ENCODE results near the gene DEFB121.
"Not testable (repeated sequence)": the region's sequence is repeated elsewhere in the genome, so short reads cannot be mapped to it uniquely, and the experiment has no call there.

The DEFB121 gene, protein sequence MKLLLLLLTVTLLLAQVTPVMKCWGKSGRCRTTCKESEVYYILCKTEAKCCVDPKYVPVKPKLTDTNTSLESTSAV

DNA sequence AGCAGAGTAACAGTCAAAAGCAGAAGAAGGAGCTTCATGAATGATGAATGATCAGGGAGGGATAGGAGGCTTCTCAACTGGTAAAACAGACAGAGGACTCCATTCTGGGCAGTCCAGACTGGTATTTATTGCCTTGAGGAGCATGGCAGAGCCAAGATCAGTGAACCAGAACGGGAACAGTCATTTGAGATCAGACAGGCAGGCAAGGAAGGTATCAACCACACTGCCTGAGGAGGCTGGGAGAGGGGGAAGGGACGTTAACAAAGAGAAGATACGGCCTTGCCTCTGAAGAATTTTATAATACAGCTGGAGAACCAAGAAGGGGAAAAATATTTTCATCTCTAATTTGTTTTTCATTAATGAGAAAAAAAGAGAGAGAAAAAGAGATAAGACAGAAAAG lies at the start of gene DEFB121:
Gene DEFB121, minus strand, starts transcription at position 101 of the 400 bp plus-strand sequence. Its CDS starts 63 bp downstream, at position 38.
- H3K4me3 ChIP-seq (ENCODE audit: low read depth, low read length), result no peak within 1 kb of the TSS

DNA sequence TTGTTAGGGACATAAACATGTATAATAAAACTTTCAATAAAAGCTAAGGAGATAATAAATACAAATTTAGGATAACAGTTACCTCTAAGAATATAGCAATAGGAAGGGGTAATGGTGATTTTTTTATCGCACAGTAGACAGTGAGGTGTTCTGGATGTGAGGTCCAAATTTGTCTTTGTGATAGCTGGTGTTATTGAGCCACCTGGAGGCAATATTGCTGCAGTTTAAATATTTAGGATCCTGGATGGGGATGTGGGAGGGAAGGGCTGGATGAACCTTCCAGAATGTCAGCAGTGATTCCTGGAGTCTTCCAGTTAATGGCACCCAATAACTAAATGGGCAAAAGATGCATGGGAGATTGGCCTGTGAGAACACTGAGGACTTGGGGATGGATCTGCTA lies 48.3 kb upstream of the DEFB121 start:
- H3K4me3 ChIP-seq (ENCODE audit: low read depth, low read length), result no peak overlapping the region

DNA sequence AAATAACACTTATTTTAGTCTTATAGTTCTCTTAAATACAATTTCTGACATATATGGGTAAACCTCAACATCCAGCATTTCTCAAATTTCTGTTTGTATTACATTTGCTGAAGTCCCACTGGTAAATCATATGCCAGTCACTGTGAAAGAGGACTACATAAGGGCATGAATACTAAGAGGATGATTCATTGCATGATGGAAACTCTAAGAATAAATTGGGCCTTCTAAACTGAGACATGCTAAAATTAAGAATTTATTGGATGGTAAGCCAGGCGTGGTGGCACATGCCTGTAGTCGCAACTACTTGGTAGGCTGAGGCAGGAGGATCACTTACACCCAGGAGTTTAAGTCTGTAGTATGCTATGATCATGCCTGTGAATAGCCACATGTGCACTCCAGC lies 46.6 kb upstream of the DEFB121 start:
- no peak overlapping the region for H3K4me3 ChIP-seq (ENCODE audit: low read depth, low read length)

DNA sequence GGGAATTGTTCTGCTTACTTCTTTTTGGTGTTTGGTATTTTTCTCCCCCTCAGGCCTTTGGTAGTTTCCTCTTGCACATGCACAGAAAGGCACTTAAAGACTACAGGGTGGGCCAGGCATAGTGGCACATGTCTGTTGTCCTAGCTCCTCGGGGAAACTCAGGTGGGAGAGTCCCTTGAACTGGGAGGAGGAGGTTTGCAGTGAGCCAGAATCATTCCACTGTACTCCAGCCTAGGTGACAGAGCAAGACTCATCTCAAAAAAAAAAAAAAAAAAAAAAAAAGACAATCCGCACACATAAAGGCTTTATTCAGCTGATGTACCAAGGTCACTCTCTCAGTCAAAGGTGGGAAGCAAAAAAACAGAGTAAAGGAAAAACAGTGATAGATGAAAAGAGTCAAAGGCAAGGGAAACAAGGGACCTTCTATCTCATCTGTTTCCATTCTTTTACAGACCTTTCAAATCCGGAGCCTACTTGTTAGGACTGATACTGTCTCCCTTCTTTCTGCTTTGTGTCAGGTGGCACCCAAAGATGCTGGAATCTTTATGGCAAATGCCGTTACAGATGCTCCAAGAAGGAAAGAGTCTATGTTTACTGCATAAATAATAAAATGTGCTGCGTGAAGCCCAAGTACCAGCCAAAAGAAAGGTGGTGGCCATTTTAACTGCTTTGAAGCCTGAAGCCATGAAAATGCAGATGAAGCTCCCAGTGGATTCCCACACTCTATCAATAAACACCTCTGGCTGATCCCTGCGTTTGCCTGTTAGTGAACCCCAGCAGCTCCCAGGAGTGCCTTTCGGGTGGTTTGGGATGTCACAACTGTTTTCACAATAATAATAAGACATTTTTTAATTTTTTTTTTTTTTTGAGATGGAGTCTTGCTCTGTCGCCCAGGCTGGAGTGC lies 43.7 kb upstream of the DEFB121 start:
- H3K4me3 ChIP-seq (ENCODE audit: low read depth, low read length), result no peak overlapping the region

DNA sequence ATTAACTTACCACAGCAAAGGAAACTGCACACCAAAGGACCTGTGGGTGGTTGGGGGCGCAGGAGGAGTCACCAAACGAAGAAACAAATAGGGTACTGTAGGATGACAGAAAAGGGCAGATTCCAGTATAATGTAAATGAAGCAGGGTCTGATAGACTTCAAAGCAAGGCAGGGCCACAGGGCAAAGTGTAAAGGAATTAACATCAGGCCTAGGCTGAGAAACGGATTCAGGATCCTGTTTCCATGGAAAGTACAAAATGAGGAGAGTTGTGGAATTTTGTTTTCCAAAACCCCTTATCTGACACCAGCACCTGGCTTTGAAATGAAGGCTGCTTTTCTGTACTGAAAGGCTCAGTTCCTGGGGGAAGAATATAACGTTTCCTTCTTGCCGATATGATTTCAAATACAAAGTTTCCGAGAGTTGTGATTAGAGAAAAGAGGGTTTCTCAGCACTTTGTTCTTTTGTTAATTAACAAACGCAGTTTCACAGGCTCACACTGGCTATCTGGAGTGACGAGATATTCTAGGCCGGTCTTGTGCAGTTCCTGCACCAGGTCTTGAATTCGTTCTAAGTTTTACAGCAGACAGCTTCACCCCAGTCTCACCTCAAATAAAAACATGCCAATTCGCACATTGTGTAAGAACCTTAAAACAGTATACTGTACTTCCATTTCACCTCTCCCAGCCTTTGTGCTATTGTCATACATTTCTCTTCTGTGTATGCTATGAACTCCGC lies 40.2 kb upstream of the DEFB121 start:
- no peak overlapping the region for H3K4me3 ChIP-seq (ENCODE audit: low read depth, low read length)

DNA sequence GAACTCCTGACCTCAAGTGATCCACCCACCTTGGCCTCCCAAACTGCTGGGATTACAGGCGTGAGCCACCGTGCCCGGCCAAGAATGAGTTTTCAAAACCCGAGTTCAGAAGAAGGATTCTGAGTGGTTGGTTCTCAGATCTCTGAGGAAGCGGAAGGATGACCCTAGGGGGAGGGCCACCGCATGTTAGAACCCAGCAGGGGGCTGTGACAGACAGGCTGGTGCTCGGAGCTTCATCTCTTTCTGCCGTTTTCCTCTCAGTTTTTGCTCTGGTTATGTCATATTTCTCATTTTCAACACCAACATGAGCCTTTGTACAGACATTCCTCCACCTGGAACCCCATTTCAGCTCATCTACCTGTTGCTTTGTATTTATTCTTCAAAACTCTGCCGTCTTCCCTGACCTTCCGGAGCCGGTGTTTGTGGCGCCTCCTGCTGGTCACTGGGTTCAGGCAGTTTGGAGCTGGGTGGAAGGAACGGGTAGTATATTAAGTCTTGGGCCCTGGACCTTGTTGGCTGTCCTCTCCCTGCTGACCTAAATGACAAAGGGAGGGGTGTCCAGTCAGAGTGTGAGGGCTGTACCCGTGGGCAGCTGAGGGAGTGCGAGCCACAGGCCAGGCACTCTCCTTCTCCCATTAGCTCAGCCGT lies 34.1 kb upstream of the DEFB121 start, which contains the start of gene DEFB123:
Gene DEFB123, plus strand, starts transcription at position 621 of the 648 bp plus-strand sequence. CDS start 67 bp downstream, outside the sequence.
- no peak within 1 kb of the TSS for H3K4me3 ChIP-seq (ENCODE audit: low read depth, low read length)

DNA sequence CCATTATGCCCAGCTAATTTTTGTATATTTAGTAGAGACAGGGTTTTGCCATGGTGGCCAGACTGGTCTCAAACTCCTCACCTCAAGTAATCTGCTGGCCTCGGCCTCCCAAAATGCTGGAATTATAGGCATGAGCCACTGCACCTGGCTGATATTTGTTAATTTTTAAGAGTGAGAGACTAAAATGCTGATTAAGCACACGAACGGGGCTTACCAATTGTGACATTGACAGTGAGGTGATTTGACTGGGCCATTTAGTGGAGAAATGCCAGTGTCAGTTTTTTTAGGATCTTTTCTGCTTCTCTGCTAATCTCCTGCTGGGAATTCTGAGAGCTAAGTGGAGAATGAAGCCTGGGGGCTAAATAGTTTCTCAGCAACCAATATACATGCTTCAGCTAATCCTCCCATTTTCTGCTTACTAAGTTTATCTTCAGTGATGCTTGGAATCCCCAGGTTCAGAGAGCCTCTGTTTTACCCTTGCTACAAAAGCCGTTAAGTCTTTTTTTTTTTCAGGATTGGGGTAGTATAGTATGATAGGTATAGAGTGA lies 24.6 kb upstream of the DEFB121 start:
- no peak overlapping the region for H3K4me3 ChIP-seq (ENCODE audit: low read depth, low read length)

DNA sequence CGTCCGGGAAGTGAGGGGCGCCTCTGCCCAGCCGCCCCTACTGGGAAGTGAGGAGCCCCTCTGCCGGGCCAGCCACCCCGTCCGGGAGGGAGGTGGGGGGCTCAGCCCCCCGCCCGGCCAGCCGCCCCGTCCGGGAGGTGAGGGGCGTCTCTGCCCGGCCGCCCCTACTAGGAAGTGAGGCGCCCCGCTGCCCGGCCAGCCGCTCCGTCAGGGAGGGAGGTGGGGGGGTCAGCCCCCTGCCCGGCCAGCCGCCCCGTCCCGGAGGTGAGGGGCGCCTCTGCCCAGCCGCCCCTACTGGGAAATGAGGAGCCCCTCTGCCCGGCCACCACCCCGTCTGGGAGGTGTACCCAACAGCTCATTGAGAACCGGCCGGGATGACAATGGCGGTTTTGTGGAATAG lies 21.6 kb upstream of the DEFB121 start:
- H3K4me3 ChIP-seq (ENCODE audit: low read depth, low read length), result not testable (repeated sequence)

DNA sequence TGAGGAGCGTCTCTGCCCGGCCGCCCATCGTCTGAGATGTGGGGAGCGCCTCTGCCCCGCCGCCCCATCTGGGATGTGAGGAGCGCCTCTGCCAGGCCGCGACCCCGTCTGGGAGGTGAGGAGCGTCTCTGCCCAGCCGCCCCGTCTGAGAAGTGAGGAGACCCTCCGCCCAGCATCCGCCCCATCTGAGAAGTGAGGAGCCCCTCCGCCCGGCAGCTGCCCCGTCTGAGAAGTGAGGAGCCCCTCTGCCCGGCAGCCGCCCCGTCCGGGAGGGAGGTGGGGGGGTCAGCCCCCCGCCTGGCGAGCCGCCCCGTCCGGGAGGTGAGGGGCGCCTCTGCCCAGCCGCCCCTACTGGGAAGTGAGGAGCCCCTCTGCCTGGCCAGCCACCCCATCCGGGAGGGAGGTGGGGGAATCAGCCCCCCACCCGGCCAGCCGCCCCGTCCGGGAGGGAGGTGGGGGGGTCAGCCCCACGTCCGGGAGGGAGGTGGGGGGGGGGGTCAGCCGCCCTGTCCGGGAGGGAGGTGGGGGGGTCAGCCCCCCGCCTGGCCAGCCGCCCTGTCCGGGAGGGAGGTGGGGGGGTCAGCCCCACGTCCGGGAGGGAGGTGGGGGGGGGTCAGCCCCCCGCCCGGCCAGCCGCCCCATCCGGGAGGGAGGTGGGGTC lies 21.0 kb upstream of the DEFB121 start:
- H3K4me3 ChIP-seq (ENCODE audit: low read depth, low read length), result not testable (repeated sequence)

DNA sequence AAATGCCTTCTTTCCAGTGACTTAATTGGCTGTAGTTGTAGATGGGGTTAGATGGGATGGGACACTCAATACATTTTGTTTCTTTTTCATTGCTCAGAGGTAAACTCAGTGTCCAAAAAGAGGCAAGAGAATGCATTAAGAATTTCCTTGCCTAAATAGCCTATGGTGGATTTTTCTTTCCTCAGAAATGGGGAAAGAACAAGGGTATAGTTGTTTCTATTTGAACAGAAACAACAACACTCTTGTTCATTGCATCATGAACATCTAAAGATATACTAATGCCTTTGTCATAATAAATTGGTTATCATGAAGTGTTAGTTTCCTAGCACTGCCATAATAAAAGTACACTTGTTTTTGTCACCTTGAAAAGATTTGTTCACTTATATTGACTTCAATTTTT lies 19.8 kb upstream of the DEFB121 start:
- no peak overlapping the region for H3K4me3 ChIP-seq (ENCODE audit: low read depth, low read length)

DNA sequence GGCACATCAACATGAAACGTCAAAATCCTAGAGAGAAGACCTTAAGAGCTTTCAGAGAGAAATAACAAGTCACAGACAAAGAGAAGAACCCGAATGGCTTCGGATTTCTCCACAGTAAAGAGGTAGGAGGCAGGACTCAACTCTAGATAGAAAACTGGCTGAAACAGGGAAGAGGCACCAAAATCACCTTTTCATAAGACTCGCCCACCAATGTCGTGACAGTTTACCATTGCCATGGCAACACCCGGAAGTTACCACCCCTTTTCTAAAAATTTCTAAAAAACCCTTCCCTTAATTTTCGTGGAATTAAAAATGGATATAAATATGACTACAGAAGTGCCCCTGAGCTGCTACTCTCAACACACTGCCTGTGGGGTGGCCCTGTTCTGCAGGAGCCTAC lies 12.3 kb upstream of the DEFB121 start:
- no peak overlapping the region for H3K4me3 ChIP-seq (ENCODE audit: low read depth, low read length)

DNA sequence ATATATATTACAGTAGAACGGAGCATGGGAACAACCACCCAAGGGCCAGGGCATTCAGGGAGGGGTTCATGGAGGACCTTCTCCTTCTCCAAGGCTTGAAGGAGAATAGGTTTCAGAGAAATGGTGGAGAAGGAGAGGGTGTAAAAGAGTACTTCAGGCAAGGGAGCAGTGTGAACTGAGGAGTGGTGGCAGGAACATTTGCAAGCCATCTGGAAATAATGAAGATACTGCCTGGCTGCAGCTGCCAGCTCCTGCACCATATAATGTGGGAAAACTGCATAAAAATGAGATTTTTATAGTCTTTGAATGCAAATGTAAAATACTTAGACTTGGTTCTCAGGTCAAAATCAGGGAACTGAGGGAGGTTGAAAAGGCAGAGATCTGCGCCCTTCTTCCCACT lies 9.6 kb upstream of the DEFB121 start:
- no peak overlapping the region for H3K4me3 ChIP-seq (ENCODE audit: low read depth, low read length)

DNA sequence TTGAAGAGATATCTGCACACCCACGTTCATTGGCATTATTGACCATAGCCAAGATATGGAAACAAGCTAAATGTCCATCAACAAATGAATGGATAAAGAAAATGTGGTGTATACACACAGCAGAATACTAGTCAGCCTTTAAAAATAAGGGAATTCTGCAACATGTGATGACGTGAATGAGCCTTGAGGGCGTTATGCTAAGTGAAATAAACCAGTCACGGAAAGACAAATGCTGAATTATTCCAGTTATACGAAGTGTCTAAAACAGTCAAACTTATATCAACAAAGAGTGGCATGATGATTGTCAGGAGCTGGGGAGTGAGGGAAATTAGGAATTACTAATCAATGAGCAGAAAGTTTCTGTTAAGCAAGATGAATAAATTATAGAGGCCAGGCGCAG lies 8.4 kb upstream of the DEFB121 start:
- no peak overlapping the region for H3K4me3 ChIP-seq (ENCODE audit: low read depth, low read length)

DNA sequence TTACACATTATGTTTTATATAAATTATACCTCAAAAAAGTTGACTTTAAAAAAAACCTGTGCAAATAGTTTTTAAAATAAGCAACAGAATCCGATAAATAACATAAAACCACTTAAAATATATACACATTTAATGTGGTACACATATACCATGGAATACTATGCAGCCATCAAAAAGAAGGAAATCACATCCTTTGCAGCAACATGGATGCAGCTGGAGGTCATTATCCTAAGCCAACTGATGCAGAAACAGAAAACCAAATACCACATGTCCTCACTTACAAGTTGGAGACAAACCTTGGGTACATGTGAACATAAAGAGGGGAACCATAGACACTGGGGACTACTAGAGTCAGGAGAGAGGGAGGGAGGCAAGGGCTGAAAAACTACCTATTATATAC lies 4.0 kb upstream of the DEFB121 start:
- no peak overlapping the region for H3K4me3 ChIP-seq (ENCODE audit: low read depth, low read length)

DNA sequence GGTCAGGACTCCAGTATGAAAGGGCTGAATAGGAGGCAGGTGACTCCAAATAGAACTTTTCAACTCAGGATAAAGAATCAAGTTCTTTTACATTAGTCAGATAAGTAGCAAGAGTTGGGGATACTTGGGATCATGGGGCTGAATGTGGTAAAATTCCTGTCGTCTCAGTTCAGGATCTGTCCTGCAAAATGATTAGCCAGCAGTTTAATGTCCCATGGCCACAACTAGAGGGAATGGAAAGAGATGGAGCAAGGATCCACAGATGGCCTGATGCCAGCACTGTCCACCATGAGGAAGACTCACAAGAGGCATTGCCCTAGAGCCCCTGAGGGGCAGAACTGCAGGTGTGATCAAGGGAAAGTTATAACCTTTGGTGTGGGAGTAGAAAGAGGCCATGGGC lies 2.1 kb downstream of the DEFB121 start:
- no peak overlapping the region for H3K4me3 ChIP-seq (ENCODE audit: low read depth, low read length)

DNA sequence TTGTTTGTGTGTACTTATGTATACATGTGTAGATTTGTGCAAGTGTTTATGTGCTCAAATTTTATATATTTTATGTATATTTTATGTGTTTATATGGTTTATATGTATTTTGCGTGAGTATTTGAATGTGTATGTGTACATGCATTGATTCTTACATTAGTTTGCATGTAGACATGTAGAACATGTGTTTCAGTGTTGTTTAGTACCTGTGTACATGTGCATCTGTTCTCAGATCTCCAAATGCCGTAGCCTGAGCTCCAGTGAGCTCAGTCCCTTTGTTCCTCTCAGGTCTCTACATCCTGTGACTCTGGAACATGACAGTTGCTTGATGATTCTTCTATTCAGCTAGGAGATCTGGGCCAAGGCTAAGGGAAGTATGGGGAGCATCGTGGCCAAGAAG lies 11.1 kb downstream of the DEFB121 start:
- H3K4me3 ChIP-seq (ENCODE audit: low read depth, low read length), result no peak overlapping the region

DNA sequence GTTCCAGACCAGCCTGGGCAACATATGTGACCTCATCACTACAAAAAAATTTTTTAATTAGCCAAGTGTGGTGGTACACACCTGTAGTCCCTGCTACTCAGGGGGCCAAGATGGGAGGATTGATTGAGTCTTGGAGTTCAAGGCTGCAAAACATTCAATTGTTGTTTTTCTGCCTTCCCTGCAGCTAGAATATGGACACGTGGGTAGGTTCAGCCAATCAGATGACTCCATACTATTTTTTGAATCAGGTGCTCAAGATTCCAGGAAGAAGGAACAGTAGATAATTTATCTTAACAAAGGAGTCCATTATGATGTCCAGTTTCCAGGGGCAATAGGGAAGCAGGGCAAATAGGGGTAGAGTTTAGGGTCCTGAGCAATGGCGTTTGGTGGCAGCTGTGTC lies 13.2 kb downstream of the DEFB121 start:
- no peak overlapping the region for H3K4me3 ChIP-seq (ENCODE audit: low read depth, low read length)

DNA sequence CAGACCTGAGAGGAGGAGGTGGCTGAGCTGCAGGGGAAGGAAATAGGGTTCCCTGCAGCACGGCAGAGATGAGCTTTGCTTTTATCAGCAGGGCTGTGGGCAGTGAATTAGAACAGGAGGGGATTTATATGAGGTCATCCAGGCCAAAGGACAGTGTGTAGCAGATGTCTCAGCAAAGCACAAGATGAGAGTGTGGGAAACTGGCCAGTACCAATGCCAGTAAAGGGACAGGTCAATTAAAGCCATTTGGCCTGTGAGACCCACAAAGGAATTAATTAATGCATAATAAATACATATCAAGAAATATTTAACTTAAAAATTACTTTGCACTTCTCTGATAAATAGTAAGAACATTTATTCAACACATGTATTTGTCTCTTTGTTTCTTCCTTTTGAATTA lies 15.5 kb downstream of the DEFB121 start, which contains the start of gene DEFB119:
Gene DEFB119, minus strand, starts transcription at position 101 of the 400 bp plus-strand sequence. CDS start 107 bp downstream, outside the sequence.
- H3K4me3 ChIP-seq (ENCODE audit: low read depth, low read length), result no peak within 1 kb of the TSS

DNA sequence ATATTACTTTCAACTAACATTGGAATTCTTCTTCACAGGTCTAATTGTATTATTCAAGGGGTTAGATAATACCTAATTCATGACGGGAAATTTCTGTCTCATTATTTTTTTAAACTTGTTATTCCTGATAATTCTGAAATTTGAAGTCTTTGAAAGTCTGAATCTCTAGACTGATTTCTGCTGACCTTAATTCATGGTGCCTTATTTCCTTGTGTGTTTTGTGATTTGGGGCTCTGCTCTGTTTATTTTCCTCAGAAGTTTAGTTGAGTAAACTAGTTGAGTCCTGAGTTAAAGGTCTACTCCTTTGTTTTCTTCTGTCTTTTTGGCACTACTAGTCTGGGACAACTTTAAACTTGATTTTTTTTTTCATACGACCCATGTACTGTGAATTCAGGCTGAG lies 31.7 kb downstream of the DEFB121 start:
- no peak overlapping the region for H3K4me3 ChIP-seq (ENCODE audit: low read depth, low read length)

DNA sequence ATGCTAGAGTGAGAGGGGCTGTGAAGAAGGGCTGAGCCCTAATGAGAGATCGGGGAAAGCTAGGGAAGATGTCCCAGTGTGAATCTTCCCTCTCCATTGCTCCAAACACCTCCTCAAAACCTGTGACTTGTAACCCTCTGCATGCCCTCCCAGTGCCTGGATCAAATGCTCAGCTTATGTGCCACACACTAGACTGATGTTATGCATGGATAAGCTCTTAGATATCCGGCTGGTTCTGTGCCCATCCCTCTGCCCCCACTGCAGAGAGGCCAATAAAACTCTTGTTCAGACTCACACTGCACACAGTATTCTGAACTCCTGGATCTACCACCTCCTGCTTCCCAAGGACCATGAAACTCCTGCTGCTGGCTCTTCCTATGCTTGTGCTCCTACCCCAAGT lies 37.7 kb downstream of the DEFB121 start, which contains the start of gene DEFB118:
Gene DEFB118, plus strand, starts transcription at position 301 of the 400 bp plus-strand sequence. Its CDS starts 50 bp downstream, at position 351.
- no peak within 1 kb of the TSS for H3K4me3 ChIP-seq (ENCODE audit: low read depth, low read length)

Data from iPS-11a (cell line).